Activated naive CD4-positive, alpha-beta T cell treated with anti-CD3 and anti-CD28 coated beads for 36 hours (primary cell): ENCODE data around the gene MRPL37. TPM values are rescaled to one million over a fixed set of nuclear protein-coding genes. Genes with fewer than 3 reads are reported as not detected.

Source experiments
- CTCF ChIA-PET: fragments of 350-600 bp; sonication (Branson Sonifier 250); formaldehyde crosslinking; loops from one replicate; lab custom pipeline; 2021; ENCODE audit warnings: antibody characterized with exemption; lab: Charles Lee
- DNase-seq: peaks from one replicate; pipeline ENCODE4 v3.0.0-alpha.2; 2020
- H3K27ac Mint-ChIP-seq: one replicate; pipeline ENCODE4 v1.8.0; 2021; ENCODE audit warnings: mild to moderate bottlenecking, mixed read lengths
- H3K27me3 Mint-ChIP-seq: one replicate; pipeline ENCODE4 v1.8.0; 2021; ENCODE audit warnings: low read depth, mixed read lengths
- H3K36me3 Mint-ChIP-seq: one replicate; pipeline ENCODE4 v1.8.0; 2021; ENCODE audit warnings: low read depth, mixed read lengths
- H3K4me1 Mint-ChIP-seq: one replicate; pipeline ENCODE4 v1.8.0; 2021; ENCODE audit warnings: low read depth, mixed read lengths
- H3K4me3 Mint-ChIP-seq: one replicate; pipeline ENCODE4 v1.8.0; 2021; ENCODE audit warnings: mild to moderate bottlenecking, moderate library complexity, mixed read lengths
- H3K9me3 Mint-ChIP-seq: one replicate; pipeline ENCODE4 v1.8.0; 2021; ENCODE audit warnings: mixed read lengths
- intact Hi-C: fragments of 100-400 bp; cut with micrococcal nuclease; formaldehyde crosslinking; loops from one replicate; pipeline ENCODE4 v1.15.1; 2023
- total RNA-seq, 2 experiments: library from RNA; stranded (reverse); gene quantifications; one replicate each; pipeline ENCODE4 v1.2.3, GENCODE V29; 2021

The MRPL37 gene
- total RNA-seq, 2 experiments from 2014 or later, result 203 to 211 TPM

GRCh38 chr1:54176621-54177327 lies 23.2 kb upstream of the MRPL37 start:
- Mint-ChIP-seq H3K27me3 (no peaks in the 10 kb centered on the region), H3K4me3 (no peak overlapping the region), H3K9me3 (no peaks in the 10 kb centered on the region), H3K36me3 (peaks cover 10% of the 10 kb centered on the region), H3K27ac (no peak overlapping the region), H3K4me1 (no peaks in the 10 kb centered on the region)
- CTCF ChIA-PET, result no interaction called here
- intact Hi-C loops, result no loop called here
- DNase-seq, result no peak

- DNase-seq, result no peak
- intact Hi-C loops, result no loop called here
- Mint-ChIP-seq H3K36me3 (peaks cover 11% of the 10 kb centered on the region), H3K27ac (no peak overlapping the region), H3K27me3 (no peaks in the 10 kb centered on the region), H3K9me3 (no peaks in the 10 kb centered on the region), H3K4me3 (no peak overlapping the region), H3K4me1 (no peaks in the 10 kb centered on the region)
- CTCF ChIA-PET, result no interaction called here
Measured at GRCh38 chr1:54177726-54178125, 22.2 kb upstream of the MRPL37 start.

- Mint-ChIP-seq H3K27ac (no peak overlapping the region), H3K27me3 (no peaks in the 10 kb centered on the region), H3K36me3 (peaks cover 15% of the 10 kb centered on the region), H3K9me3 (no peaks in the 10 kb centered on the region), H3K4me3 (no peak overlapping the region), H3K4me1 (no peaks in the 10 kb centered on the region)
- CTCF ChIA-PET, result no interaction called here
- DNase-seq, result no peak
- intact Hi-C loops, result no loop called here
Measured at GRCh38 chr1:54178296-54179070, 21.5 kb upstream of the MRPL37 start.

- Mint-ChIP-seq H3K4me1 (no peaks in the 10 kb centered on the region), H3K4me3 (no peak overlapping the region), H3K36me3 (peaks cover 20% of the 10 kb centered on the region), H3K27me3 (no peaks in the 10 kb centered on the region), H3K9me3 (no peaks in the 10 kb centered on the region), H3K27ac (no peak overlapping the region)
- no peak for DNase-seq
- CTCF ChIA-PET, result interaction anchor here (0.7 to 2.6 kb wide), 14 partner anchors 9 to 327 kb away, joined by 3 to 24 read pairs (median 4); partner anchors contain the start of genes CYB5RL and MRPL37
- intact Hi-C loops, result loop anchor here (1.0 to 5.0 kb wide), 2 partner anchors 49 to 308 kb away; no protein-coding TSS in a partner anchor
Measured at GRCh38 chr1:54180701-54181360, 19.1 kb upstream of the MRPL37 start.

- Mint-ChIP-seq H3K4me3 (no peak overlapping the region), H3K9me3 (no peaks in the 10 kb centered on the region), H3K27me3 (no peaks in the 10 kb centered on the region), H3K27ac (no peak overlapping the region), H3K4me1 (no peaks in the 10 kb centered on the region), H3K36me3 (peaks cover 29% of the 10 kb centered on the region)
- no peak for DNase-seq
- CTCF ChIA-PET, result no interaction called here
- intact Hi-C loops, result no loop called here
Measured at GRCh38 chr1:54186056-54186455, 13.9 kb upstream of the MRPL37 start.

- H3K4me3 Mint-ChIP-seq, result no peak overlapping the region
- H3K36me3 Mint-ChIP-seq, result peaks cover 22% of the 10 kb centered on the region
- no peaks in the 10 kb centered on the region for H3K27me3 Mint-ChIP-seq
- H3K9me3 Mint-ChIP-seq, result no peaks in the 10 kb centered on the region
- intact Hi-C loops, result no loop called here
- DNase-seq, result no peak
- H3K27ac Mint-ChIP-seq, result no peak overlapping the region
- CTCF ChIA-PET, result no interaction called here
- no peaks in the 10 kb centered on the region for H3K4me1 Mint-ChIP-seq
Measured at GRCh38 chr1:54188291-54188690, 11.7 kb upstream of the MRPL37 start.

GRCh38 chr1:54190526-54190925 lies 9.4 kb upstream of the MRPL37 start:
- no peak overlapping the region for H3K27ac Mint-ChIP-seq
- intact Hi-C loops, result no loop called here
- CTCF ChIA-PET, result interaction anchor here (0.8 kb wide), 1 partner anchor 9 kb away, joined by 3 read pairs; no protein-coding TSS in a partner anchor
- H3K36me3 Mint-ChIP-seq, result peaks cover 23% of the 10 kb centered on the region
- no peak overlapping the region for H3K4me3 Mint-ChIP-seq
- no peaks in the 10 kb centered on the region for H3K4me1 Mint-ChIP-seq
- DNase-seq, result no peak
- H3K27me3 Mint-ChIP-seq, result no peaks in the 10 kb centered on the region
- H3K9me3 Mint-ChIP-seq, result no peaks in the 10 kb centered on the region

GRCh38 chr1:54191525-54191924 lies 8.4 kb upstream of the MRPL37 start:
- CTCF ChIA-PET, result no interaction called here
- intact Hi-C loops, result loop anchor here (1.0 kb wide), 1 partner anchor 36 kb away; no protein-coding TSS in a partner anchor

GRCh38 chr1:54193453-54193852 lies 6.5 kb upstream of the MRPL37 start:
- no peaks in the 10 kb centered on the region for H3K4me1 Mint-ChIP-seq
- CTCF ChIA-PET, result no interaction called here
- no peaks in the 10 kb centered on the region for H3K9me3 Mint-ChIP-seq
- H3K36me3 Mint-ChIP-seq, result peaks cover 10% of the 10 kb centered on the region
- no peaks in the 10 kb centered on the region for H3K27me3 Mint-ChIP-seq
- H3K27ac Mint-ChIP-seq, result no peak overlapping the region
- no peak overlapping the region for H3K4me3 Mint-ChIP-seq
- intact Hi-C loops, result no loop called here
- no peak for DNase-seq

More at GRCh38 chr1:54191525-54191924, 8.4 kb upstream of the MRPL37 start:
- H3K9me3 Mint-ChIP-seq, result no peaks in the 10 kb centered on the region
- H3K27me3 Mint-ChIP-seq, result no peaks in the 10 kb centered on the region
- no peak overlapping the region for H3K27ac Mint-ChIP-seq
- H3K36me3 Mint-ChIP-seq, result peaks cover 17% of the 10 kb centered on the region
- no peak overlapping the region for H3K4me3 Mint-ChIP-seq
- DNase-seq, result no peak
- no peaks in the 10 kb centered on the region for H3K4me1 Mint-ChIP-seq

- Mint-ChIP-seq H3K27ac (peak overlapping the region; percentile 53), H3K27me3 (no peaks in the 10 kb centered on the region), H3K9me3 (no peaks in the 10 kb centered on the region), H3K4me1 (peaks cover 32% of the 10 kb centered on the region), H3K4me3 (peak overlapping the region; percentile 92), H3K36me3 (peaks cover 19% of the 10 kb centered on the region)
- DNase-seq, result no peak
- CTCF ChIA-PET, result interaction anchor here (0.5 to 3.4 kb wide), 3 partner anchors 18 to 289 kb away, joined by 3 to 23 read pairs (median 8); no protein-coding TSS in a partner anchor
- intact Hi-C loops, result loop anchor here (1.0 kb wide), 1 partner anchor 254 kb away; the partner anchor contains the start of gene IFT25
Measured at GRCh38 chr1:54199151-54199764, 709 bp upstream of the MRPL37 start.

- H3K9me3 Mint-ChIP-seq, result no peaks in the 10 kb centered on the region
- H3K4me3 Mint-ChIP-seq, result peak overlapping the region; percentile 92
- no peaks in the 10 kb centered on the region for H3K27me3 Mint-ChIP-seq
- peaks cover 22% of the 10 kb centered on the region for H3K36me3 Mint-ChIP-seq
- CTCF ChIA-PET, result interaction anchor here (0.9 to 3.4 kb wide), 2 partner anchors 204 to 288 kb away, joined by 4 to 23 read pairs; no protein-coding TSS in a partner anchor
- H3K4me1 Mint-ChIP-seq, result peaks cover 32% of the 10 kb centered on the region
- intact Hi-C loops, result loop anchor here (1.0 to 5.0 kb wide), 7 partner anchors 80 to 599 kb away; partner anchors contain the start of genes TCEANC2 and TMEM59
- H3K27ac Mint-ChIP-seq, result peak overlapping the region; percentile 59
- peak; percentile 22 for DNase-seq
Measured at GRCh38 chr1:54200519-54200997, 591 bp downstream of the MRPL37 start.
